ENCODE results near the gene TDRD1.

DNA sequence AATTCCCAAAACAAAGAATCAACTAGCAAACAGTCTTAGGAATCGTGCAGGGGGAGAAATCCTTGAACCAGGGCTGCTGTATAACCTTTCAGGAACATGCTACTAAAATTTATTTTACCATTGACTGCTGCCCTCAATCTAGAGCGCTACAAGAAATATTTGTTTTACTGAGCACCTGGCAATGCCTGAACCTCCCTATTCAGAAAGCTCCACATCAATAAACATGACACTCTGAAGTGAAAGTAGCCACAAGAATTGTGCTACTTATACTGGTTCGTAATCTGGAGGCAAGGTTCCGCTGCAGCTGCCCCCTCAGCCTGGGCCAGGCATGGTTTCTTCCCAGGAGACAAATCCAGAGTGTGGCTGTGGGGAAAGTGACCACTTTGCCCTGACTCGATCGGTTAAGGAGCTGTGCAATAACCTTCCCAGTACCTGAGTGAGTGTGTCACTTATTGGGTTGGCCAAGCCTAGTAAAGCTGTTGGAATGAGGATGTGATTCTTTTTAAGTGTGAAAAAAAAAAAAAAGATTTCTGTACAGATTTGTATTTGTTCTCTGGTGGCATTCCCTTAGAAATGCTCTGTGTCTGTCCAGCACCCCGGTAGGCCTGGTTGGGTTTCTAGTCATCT is 67.6 kb downstream of the TDRD1 start:
- TF ChIP-seq CTCF (IDR thresholded peaks at IDR 0.05) (no peak), POLR2A (IDR thresholded peaks at IDR 0.05) (peak in 1 of 4 donors; percentile 9)

Data from esophagus squamous epithelium (tissue), 4 donors.